Measurements from ENCODE around the gene TUG1. TPM values are rescaled to one million over a fixed set of nuclear protein-coding genes. Genes with fewer than 3 reads are reported as not detected.
A peak's percentile ranks its signal among the peaks of the same experiment; 100 is the strongest.

Gene TUG1
- 40.4 TPM for total RNA-seq (2013)
- 10 to 100 TPM in 2 of 3 donors, 1 to 10 TPM in 1; 9.9 to 81.3 (median 13.9) TPM for polyA plus RNA-seq
- polyA minus RNA-seq = 26.6 and 35.3 TPM in 2 replicates
- total RNA-seq = 118 to 259 (median 154) reads per million in 11 experiments

DNA sequence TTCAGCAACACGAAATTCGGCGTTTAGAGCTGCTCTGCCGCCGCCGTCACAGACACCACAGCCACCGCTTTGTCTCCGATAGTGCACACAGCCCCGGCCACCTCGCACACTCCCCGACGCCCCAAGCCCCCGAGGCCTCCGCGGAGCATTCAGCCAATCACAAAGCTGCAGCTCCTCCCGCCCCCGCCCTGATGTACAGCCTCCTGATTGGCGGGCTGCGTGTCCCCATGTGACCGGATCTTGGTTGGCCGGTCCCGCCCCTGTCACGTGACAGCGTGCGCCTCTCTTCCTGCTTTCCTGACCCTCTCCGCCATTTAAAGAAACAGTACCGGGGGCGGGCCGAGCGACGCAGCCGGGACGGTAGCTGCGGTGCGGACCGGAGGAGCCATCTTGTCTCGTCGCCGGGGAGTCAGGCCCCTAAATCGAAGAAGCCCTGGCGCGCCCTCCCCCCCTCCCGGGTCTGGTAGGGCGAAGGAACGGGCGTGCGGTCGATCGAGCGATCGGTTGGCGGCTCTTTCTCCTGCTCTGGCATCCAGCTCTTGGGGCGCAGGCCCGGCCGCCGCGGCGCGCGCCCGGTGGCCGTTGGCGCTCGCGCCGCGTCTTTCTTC lies at the start of gene TUG1:
Gene TUG1 (plus strand): TSS at position 342 of the 608 bp plus-strand sequence.
- peak; percentile 96 to 98 (median 98) for DNase-seq
- H3K4me2 ChIP-seq (replicated peaks; ENCODE audit: extremely low read depth, low read length, poor library complexity, severe bottlenecking) = peak within 1 kb of the TSS; percentile 86
- H3K27me3 Mint-ChIP-seq (ENCODE audit: low read depth in 3 of 3) = peaks cover 0 to 3% (median 0%) of the 10 kb centered on the region in 3 donors
- H3K4me3 Mint-ChIP-seq = peak within 1 kb of the TSS; percentile 94 to 95
- H3K27ac Mint-ChIP-seq = peak within 1 kb of the TSS; percentile 90 to 99 (median 96)
- peaks cover 33 to 34% of the 10 kb centered on the region in 2 donors for H3K36me3 Mint-ChIP-seq
- H3K27ac ChIP-seq (ENCODE audit: low read depth in 1 of 2, low read length in 2 of 2) = peak within 1 kb of the TSS; percentile 85 to 91
- WGBS (ENCODE audit: insufficient coverage) = under 1% methylated on average over 67 of the region's 67 CpGs
- H2AFZ ChIP-seq (ENCODE audit: insufficient read depth, low read depth, low read length, poor library complexity, severe bottlenecking) = peak within 1 kb of the TSS; percentile 79
- peak within 1 kb of the TSS; percentile 97 for H3K9ac ChIP-seq (ENCODE audit: insufficient read depth, low read length, poor library complexity, severe bottlenecking)
- peaks cover 24 to 31% of the 10 kb centered on the region in 2 donors for H3K36me3 ChIP-seq (replicated peaks in 1 of 2; ENCODE audit: control insufficient read depth in 1 of 2, insufficient read depth in 2 of 2, low read length in 2 of 2)
- intact Hi-C loops (cut with micrococcal nuclease) = loop anchor here (5.0 to 10.0 kb wide), 6 partner anchors 113 to 362 kb away; partner anchors contain the start of genes SMTN (in 2 of the 2), LIMK2 (in 1 of the 2), PIK3IP1 (in 1 of the 2) and TCN2 (in 1 of the 2)
- peaks cover 28 to 43% of the 10 kb centered on the region in 2 donors for H3K9me3 ChIP-seq (replicated peaks in 1 of 2; ENCODE audit: control insufficient read depth in 1 of 2, insufficient read depth in 1 of 2, low read length in 2 of 2)
- H3K4me1 Mint-ChIP-seq = peaks cover 34% of the 10 kb centered on the region
- TF ChIP-seq, protein P1, sequence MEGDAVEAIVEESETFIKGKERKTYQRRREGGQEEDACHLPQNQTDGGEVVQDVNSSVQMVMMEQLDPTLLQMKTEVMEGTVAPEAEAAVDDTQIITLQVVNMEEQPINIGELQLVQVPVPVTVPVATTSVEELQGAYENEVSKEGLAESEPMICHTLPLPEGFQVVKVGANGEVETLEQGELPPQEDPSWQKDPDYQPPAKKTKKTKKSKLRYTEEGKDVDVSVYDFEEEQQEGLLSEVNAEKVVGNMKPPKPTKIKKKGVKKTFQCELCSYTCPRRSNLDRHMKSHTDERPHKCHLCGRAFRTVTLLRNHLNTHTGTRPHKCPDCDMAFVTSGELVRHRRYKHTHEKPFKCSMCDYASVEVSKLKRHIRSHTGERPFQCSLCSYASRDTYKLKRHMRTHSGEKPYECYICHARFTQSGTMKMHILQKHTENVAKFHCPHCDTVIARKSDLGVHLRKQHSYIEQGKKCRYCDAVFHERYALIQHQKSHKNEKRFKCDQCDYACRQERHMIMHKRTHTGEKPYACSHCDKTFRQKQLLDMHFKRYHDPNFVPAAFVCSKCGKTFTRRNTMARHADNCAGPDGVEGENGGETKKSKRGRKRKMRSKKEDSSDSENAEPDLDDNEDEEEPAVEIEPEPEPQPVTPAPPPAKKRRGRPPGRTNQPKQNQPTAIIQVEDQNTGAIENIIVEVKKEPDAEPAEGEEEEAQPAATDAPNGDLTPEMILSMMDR (IDR thresholded peaks at IDR 0.05) = no peak
- H4K20me1 ChIP-seq (ENCODE audit: insufficient read depth, low read length) = peaks cover 25% of the 10 kb centered on the region
- peaks cover 18 to 28% of the 10 kb centered on the region in 2 donors for H3K4me1 ChIP-seq (ENCODE audit: control insufficient read depth in 1 of 2, insufficient read depth in 2 of 2, low read length in 2 of 2)
- peaks cover 56% of the 10 kb centered on the region for H3K79me2 ChIP-seq (ENCODE audit: insufficient read depth, low read length)
- H3K9me3 Mint-ChIP-seq = peaks cover 18 to 54% (median 41%) of the 10 kb centered on the region in 7 donors
- H3K27me3 ChIP-seq (ENCODE audit: control insufficient read depth in 2 of 2, insufficient read depth in 2 of 2, low read length in 2 of 2) = no peaks in the 10 kb centered on the region
- peak within 1 kb of the TSS; percentile 82 to 98 (median 88) for H3K4me3 ChIP-seq (replicated peaks in 1 of 3; ENCODE audit: low read depth in 2 of 3, low read length in 3 of 3)

DNA sequence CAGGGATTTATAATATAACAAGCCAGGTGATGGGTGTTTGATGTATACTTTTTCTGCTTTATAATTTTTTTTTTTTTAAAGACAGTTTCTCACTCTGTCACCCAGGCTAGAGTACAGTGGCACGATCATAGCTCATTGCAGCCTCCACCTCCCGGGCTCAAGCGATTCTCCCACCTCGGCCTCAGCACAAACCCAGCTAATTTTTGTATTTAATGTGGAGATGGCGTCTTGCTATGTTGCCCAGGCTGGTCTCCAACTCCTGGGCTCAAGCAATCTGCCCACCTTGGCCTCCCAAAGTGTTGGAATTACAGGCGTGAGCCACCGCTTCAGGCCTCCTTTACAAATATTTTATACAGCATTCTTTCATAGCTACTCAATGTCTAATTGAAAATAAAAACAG lies 49.1 kb upstream of the TUG1 start:
- no peaks in the 10 kb centered on the region for H3K79me2 ChIP-seq (ENCODE audit: insufficient read depth, low read length)
- Mint-ChIP-seq H3K4me1 (peaks cover 20% of the 10 kb centered on the region), H3K36me3 (peaks cover 4 to 8% of the 10 kb centered on the region in 2 donors), H3K9me3 (peaks cover 3 to 18% (median 14%) of the 10 kb centered on the region in 7 donors), H3K4me3 (no peak overlapping the region), H3K27me3 (ENCODE audit: low read depth in 3 of 3) (peaks cover 2 to 16% (median 14%) of the 10 kb centered on the region in 3 donors), H3K27ac (peak overlapping the region in 1 of 7 donors; percentile 2)
- no peak overlapping the region for H2AFZ ChIP-seq (ENCODE audit: insufficient read depth, low read depth, low read length, poor library complexity, severe bottlenecking)
- no peak overlapping the region for H3K4me2 ChIP-seq (replicated peaks; ENCODE audit: extremely low read depth, low read length, poor library complexity, severe bottlenecking)
- H3K27ac ChIP-seq (ENCODE audit: low read depth in 1 of 2, low read length in 2 of 2) = no peak overlapping the region
- H3K4me1 ChIP-seq (ENCODE audit: control insufficient read depth in 1 of 2, insufficient read depth in 2 of 2, low read length in 2 of 2) = peaks cover 11 to 27% of the 10 kb centered on the region in 2 donors
- WGBS (ENCODE audit: insufficient coverage) = no CpG with 5 or more reads among the region's 7 CpGs
- H3K27me3 ChIP-seq (ENCODE audit: control insufficient read depth in 2 of 2, insufficient read depth in 2 of 2, low read length in 2 of 2) = peaks cover 0 to 13% of the 10 kb centered on the region in 2 donors
- no peaks in the 10 kb centered on the region for H4K20me1 ChIP-seq (ENCODE audit: insufficient read depth, low read length)
- no peak overlapping the region for H3K9ac ChIP-seq (ENCODE audit: insufficient read depth, low read length, poor library complexity, severe bottlenecking)
- peaks cover under 1 to 2% of the 10 kb centered on the region in 2 donors for H3K36me3 ChIP-seq (replicated peaks in 1 of 2; ENCODE audit: control insufficient read depth in 1 of 2, insufficient read depth in 2 of 2, low read length in 2 of 2)
- intact Hi-C loops (cut with micrococcal nuclease) = no loop called here
- DNase-seq = no peak
- peaks cover 8 to 10% of the 10 kb centered on the region in 2 donors for H3K9me3 ChIP-seq (replicated peaks in 1 of 2; ENCODE audit: control insufficient read depth in 1 of 2, insufficient read depth in 1 of 2, low read length in 2 of 2)
- TF ChIP-seq, protein P1 (IDR thresholded peaks at IDR 0.05) = no peak
- H3K4me3 ChIP-seq (replicated peaks in 1 of 3; ENCODE audit: low read depth in 2 of 3, low read length in 3 of 3) = no peak overlapping the region

Measured in CD14-positive monocyte (primary cell).